ENCODE measurements around the gene AKR1C1. TPM values are rescaled to one million over a fixed set of nuclear protein-coding genes. Genes with fewer than 3 reads are reported as not detected.
"Not testable (repeated sequence)": the region's sequence is repeated elsewhere in the genome, so short reads cannot be mapped to it uniquely, and the experiment has no call there.

Gene AKR1C1
- total RNA-seq, 4 donors from 2014 or later, result 81.9 to 307 (median 222) TPM

- Histone ChIP-seq H3K27ac (peak overlapping the region in 3 of 4 donors; percentile 28 to 53 (median 33)), H3K4me1 (peaks cover 3 to 25% (median 8%) of the 10 kb centered on the region in 3 donors)
- H3K27me3 ChIP-seq, H3K9me3 ChIP-seq, H3K4me3 ChIP-seq, H3K36me3 ChIP-seq: not testable (repeated sequence)
- peak; percentile 90 for ATAC-seq
- WGBS, 2 donors (ENCODE audit: low coverage in 1 of 2), result 29 to 71% methylated on average over 1 of the region's 3 CpGs
- TF ChIP-seq CTCF (IDR thresholded peaks at IDR 0.05), result peak in 3 of 4 experiments; percentile 40 to 42 (median 41)
- TF ChIP-seq POLR2AphosphoS5 (IDR thresholded peaks at IDR 0.05), result peak; percentile 28
Measured at GRCh38 chr10:5018671-5019277, 55.6 kb downstream of the AKR1C1 start.

GRCh38 chr10:5019770-5020612, 56.8 kb downstream of the AKR1C1 start:
- not testable (repeated sequence) for H3K9me3 ChIP-seq, H3K4me3 ChIP-seq, ATAC-seq, H3K36me3 ChIP-seq, H3K27me3 ChIP-seq
- 71 to 80% methylated on average over 5 of the region's 6 CpGs for WGBS, 2 donors (ENCODE audit: low coverage in 1 of 2)
- Histone ChIP-seq H3K4me1 (peaks cover 3 to 25% (median 8%) of the 10 kb centered on the region in 3 donors), H3K27ac (peak overlapping the region in 2 of 4 donors; percentile 41 to 53)

GRCh38 chr10:5021624-5022290, 58.5 kb downstream of the AKR1C1 start:
- not testable (repeated sequence) for ATAC-seq

GRCh38 chr10:5023177-5023805, 60.1 kb downstream of the AKR1C1 start:
- no peak for ATAC-seq
- no peaks in the 10 kb centered on the region for H3K27me3 ChIP-seq
- TF ChIP-seq EP300 (IDR thresholded peaks at IDR 0.05) (no peak), POLR2AphosphoS5 (IDR thresholded peaks at IDR 0.05) (no peak), POLR2A (IDR thresholded peaks at IDR 0.05) (no peak), CTCF (IDR thresholded peaks at IDR 0.05) (no peak)
- no peaks in the 10 kb centered on the region for H3K36me3 ChIP-seq
- WGBS, 2 donors (ENCODE audit: low coverage in 1 of 2), result 42 to 53% methylated on average over 3 of the region's 4 CpGs
- H3K9me3 ChIP-seq, result no peaks in the 10 kb centered on the region
- H3K27ac ChIP-seq, result no peak overlapping the region
- peaks cover 3 to 19% (median 4%) of the 10 kb centered on the region in 3 donors for H3K4me1 ChIP-seq
- H3K4me3 ChIP-seq, result no peak overlapping the region

More at GRCh38 chr10:5021624-5022290, 58.5 kb downstream of the AKR1C1 start:
- not testable (repeated sequence) for H3K36me3 ChIP-seq, H3K27me3 ChIP-seq, H3K27ac ChIP-seq, H3K4me3 ChIP-seq, H3K9me3 ChIP-seq
- 75 to 85% methylated on average over 5 to 6 of the region's 10 CpGs for WGBS, 2 donors (ENCODE audit: low coverage in 1 of 2)
- peaks cover 3 to 25% (median 8%) of the 10 kb centered on the region in 3 donors for H3K4me1 ChIP-seq

- not testable (repeated sequence) for H3K4me1 ChIP-seq, H3K27me3 ChIP-seq, H3K36me3 ChIP-seq, H3K4me3 ChIP-seq, H3K27ac ChIP-seq
- H3K9me3 ChIP-seq, result peaks cover 0 to 11% (median 0%) of the 10 kb centered on the region in 3 donors
- peak; percentile 36 for ATAC-seq
Measured at GRCh38 chr10:5025461-5025881, 62.3 kb downstream of the AKR1C1 start.

GRCh38 chr10:5030989-5031388, 67.8 kb downstream of the AKR1C1 start:
- no peaks in the 10 kb centered on the region for H3K36me3 ChIP-seq
- WGBS, 2 donors (ENCODE audit: low coverage in 1 of 2), result 75 to 83% methylated on average over 1 of the region's 1 CpG
- H3K27me3 ChIP-seq, result no peaks in the 10 kb centered on the region
- no peak overlapping the region for H3K27ac ChIP-seq
- H3K4me3 ChIP-seq, result no peak overlapping the region
- TF ChIP-seq EP300 (IDR thresholded peaks at IDR 0.05) (no peak), POLR2AphosphoS5 (IDR thresholded peaks at IDR 0.05) (no peak), POLR2A (IDR thresholded peaks at IDR 0.05) (no peak), CTCF (IDR thresholded peaks at IDR 0.05) (no peak)
- no peak for ATAC-seq
- peaks cover 0 to 57% (median 0%) of the 10 kb centered on the region in 3 donors for H3K9me3 ChIP-seq
- H3K4me1 ChIP-seq, result no peaks in the 10 kb centered on the region

- H3K9me3 ChIP-seq, result peaks cover 0 to 61% (median 0%) of the 10 kb centered on the region in 3 donors
- 80 to 83% methylated on average over 1 to 3 of the region's 4 CpGs for WGBS, 2 donors (ENCODE audit: low coverage in 1 of 2)
- not testable (repeated sequence) for H3K27me3 ChIP-seq, H3K4me1 ChIP-seq, H3K27ac ChIP-seq, H3K36me3 ChIP-seq, ATAC-seq, H3K4me3 ChIP-seq
Measured at GRCh38 chr10:5031588-5031987, 68.4 kb downstream of the AKR1C1 start.

- H3K27me3 ChIP-seq, ATAC-seq, H3K4me1 ChIP-seq, H3K4me3 ChIP-seq, H3K27ac ChIP-seq, H3K36me3 ChIP-seq: not testable (repeated sequence)
- H3K9me3 ChIP-seq, result peaks cover 0 to 61% (median 0%) of the 10 kb centered on the region in 3 donors
- 81% methylated on average over 3 of the region's 22 CpGs; no CpG with 5 or more reads in 1 of the 2 donors for WGBS, 2 donors (ENCODE audit: low coverage in 1 of 2)
Measured at GRCh38 chr10:5032444-5032843, 69.2 kb downstream of the AKR1C1 start.
